ENCODE measurements around the gene SUCLG2.

SUCLG2 gene, protein sequence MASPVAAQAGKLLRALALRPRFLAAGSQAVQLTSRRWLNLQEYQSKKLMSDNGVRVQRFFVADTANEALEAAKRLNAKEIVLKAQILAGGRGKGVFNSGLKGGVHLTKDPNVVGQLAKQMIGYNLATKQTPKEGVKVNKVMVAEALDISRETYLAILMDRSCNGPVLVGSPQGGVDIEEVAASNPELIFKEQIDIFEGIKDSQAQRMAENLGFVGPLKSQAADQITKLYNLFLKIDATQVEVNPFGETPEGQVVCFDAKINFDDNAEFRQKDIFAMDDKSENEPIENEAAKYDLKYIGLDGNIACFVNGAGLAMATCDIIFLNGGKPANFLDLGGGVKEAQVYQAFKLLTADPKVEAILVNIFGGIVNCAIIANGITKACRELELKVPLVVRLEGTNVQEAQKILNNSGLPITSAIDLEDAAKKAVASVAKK

DNA sequence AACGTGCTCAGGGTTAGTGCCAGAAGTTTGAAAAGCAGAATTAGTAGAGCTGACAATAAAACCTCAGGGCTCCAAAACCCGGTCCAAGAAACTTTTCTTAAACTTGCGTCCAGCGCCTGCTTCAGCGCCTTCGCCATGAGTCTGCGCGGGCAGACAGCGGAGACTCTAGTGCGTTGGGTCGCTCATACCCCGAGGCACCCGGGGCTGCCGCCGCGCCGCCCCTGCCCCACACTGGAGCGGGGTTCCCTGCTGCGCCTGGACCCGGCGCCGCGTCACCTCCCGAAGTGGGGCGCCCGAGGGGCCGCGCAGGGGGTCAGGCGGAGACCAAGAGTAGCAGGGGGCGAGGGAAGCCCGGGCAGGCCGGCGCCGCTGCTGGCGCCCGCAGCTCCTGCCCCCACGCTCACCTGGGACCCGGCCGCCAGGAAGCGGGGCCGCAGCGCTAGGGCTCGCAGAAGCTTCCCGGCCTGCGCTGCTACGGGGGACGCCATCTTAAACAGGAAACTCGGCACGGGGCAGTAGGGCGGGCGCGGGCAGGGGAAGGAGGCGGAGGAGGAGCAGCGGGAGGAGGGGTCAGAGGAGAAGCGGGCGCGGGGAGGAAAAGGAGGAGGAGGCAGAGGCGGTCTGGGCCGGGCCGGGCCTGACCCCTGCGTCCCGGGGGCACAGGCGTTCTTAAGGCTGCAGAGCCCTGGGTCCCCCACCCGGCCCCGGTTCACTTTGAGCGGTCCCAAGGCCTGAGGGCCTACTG, at the start of gene SUCLG2:
Gene SUCLG2, minus strand, starts transcription at position 514 of the 745 bp plus-strand sequence. Its CDS starts 26 bp downstream, at position 488.
- Mint-ChIP-seq H3K9me3 (peaks cover 33% of the 10 kb centered on the region), H3K27me3 (ENCODE audit: low read depth) (peaks cover 13% of the 10 kb centered on the region), H3K36me3 (ENCODE audit: low read depth) (peaks cover 41% of the 10 kb centered on the region), H3K4me1 (ENCODE audit: low read depth) (peaks cover 50% of the 10 kb centered on the region), H3K4me3 (peak within 1 kb of the TSS; percentile 74), H3K27ac (peak within 1 kb of the TSS; percentile 88)

DNA sequence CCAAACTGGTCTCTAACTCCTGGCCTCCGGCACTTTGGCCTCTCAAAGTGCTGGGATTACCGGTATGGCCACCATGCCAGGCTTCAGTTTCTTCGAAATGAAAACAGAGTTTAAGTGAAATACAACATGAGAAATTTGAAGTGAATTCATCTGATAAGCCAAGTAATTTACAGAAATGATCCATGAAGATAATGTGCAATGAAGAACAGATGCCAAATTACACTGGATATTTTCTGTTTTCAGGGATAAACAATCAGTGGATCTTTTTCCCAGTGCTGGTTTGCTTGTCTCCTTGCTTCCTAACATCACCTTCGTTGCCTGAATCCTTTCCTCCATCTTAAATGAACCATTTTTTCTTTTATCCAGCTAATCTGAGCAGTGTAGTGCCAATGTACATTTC, 46.2 kb upstream of the SUCLG2 start:
- Mint-ChIP-seq H3K27ac (no peak overlapping the region), H3K9me3 (no peaks in the 10 kb centered on the region), H3K27me3 (ENCODE audit: low read depth) (no peaks in the 10 kb centered on the region), H3K4me3 (no peak overlapping the region), H3K4me1 (ENCODE audit: low read depth) (no peaks in the 10 kb centered on the region), H3K36me3 (ENCODE audit: low read depth) (no peaks in the 10 kb centered on the region)

DNA sequence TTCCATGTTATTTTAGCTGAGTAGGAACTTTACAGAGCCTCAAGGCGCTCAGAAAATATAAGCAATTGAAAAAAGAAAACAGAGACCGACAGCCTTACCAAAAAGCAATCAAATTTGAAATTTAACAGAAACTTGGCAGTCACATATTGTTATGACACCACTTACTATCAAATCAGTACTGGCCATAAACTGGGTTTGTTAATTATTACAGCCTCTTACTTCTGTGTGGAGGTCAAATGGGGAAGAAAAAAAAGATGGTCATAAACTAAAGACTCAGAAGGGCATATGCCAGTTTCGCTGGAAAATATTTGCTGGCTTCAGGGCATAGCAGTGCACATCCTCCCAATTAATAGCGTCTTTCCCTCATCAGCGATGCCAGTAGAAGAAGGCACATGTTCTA, 45.5 kb upstream of the SUCLG2 start:
- H3K36me3 Mint-ChIP-seq (ENCODE audit: low read depth), result no peaks in the 10 kb centered on the region
- no peaks in the 10 kb centered on the region for H3K4me1 Mint-ChIP-seq (ENCODE audit: low read depth)
- no peak overlapping the region for H3K27ac Mint-ChIP-seq
- no peaks in the 10 kb centered on the region for H3K9me3 Mint-ChIP-seq
- no peaks in the 10 kb centered on the region for H3K27me3 Mint-ChIP-seq (ENCODE audit: low read depth)
- no peak overlapping the region for H3K4me3 Mint-ChIP-seq

DNA sequence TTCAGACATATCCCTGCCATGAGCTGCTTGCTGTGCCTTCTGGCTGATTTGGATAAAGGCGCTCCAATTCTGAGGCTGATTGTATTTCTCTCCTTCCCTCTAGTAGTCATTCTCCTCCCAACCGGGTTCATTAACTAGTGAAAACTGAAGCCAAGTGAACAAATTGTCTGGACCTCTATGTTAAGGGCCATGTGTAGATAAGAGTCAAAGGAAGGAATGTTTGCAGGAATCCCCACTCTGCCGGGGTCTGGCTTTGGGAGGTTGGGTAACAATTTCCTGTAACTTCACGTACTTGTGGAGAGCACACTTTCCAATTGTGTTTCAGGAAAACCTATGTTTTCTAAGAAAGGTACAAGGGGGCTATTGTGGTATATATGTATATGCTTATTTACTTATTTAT, 38.2 kb upstream of the SUCLG2 start:
- H3K27me3 Mint-ChIP-seq (ENCODE audit: low read depth), result peaks cover 7% of the 10 kb centered on the region
- H3K27ac Mint-ChIP-seq, result no peak overlapping the region
- no peak overlapping the region for H3K4me3 Mint-ChIP-seq

DNA sequence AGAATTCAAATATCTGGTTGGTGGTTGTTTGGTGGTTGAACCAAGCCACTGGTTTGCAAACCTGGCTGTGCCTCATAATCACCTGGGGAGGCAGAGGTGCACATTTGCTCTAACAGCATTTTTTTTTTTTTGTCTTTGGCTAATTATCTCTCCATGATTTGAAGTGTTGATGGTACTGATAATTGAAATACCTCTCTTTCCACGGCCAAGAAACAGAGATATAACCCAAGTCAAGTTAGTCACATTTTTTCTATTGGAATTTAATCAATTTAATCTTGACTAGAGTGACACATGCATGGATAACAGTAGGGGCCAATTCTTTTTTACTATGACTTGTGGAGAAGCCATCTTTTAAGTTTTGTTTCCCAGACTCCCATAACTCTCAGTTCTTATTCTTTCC, 37.5 kb upstream of the SUCLG2 start:
- Mint-ChIP-seq H3K27ac (no peak overlapping the region), H3K36me3 (ENCODE audit: low read depth) (peaks cover 3% of the 10 kb centered on the region), H3K27me3 (ENCODE audit: low read depth) (peaks cover 7% of the 10 kb centered on the region), H3K4me3 (no peak overlapping the region), H3K4me1 (ENCODE audit: low read depth) (no peaks in the 10 kb centered on the region), H3K9me3 (peaks cover 8% of the 10 kb centered on the region)

More for the DNA sequence above, 38.2 kb upstream of the SUCLG2 start:
- Mint-ChIP-seq H3K4me1 (ENCODE audit: low read depth) (no peaks in the 10 kb centered on the region), H3K36me3 (ENCODE audit: low read depth) (peaks cover 3% of the 10 kb centered on the region), H3K9me3 (peaks cover 8% of the 10 kb centered on the region)

DNA sequence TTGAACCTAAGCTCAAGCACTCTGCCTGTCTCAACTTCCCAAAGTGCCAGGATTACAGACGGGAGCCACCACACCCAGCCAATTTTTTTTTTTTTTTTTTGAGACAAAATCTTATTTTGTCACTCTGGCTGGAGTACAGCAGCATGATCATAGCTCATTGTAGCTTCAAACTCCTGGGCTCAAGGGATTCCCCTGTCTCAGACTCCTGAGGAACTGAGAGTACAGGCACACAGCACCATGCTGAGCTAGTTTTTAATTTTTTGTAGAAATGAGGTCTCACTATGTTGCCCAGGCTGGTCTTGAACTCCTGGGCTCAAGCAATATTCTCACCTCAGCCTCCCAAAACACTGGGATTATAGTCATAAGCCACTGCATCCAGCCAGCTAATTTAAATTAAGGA, 36.8 kb upstream of the SUCLG2 start:
- Mint-ChIP-seq H3K4me1 (ENCODE audit: low read depth) (peaks cover 1% of the 10 kb centered on the region), H3K27me3 (ENCODE audit: low read depth) (peaks cover 7% of the 10 kb centered on the region), H3K27ac (no peak overlapping the region), H3K9me3 (peaks cover 13% of the 10 kb centered on the region), H3K36me3 (ENCODE audit: low read depth) (peaks cover 4% of the 10 kb centered on the region), H3K4me3 (no peak overlapping the region)

DNA sequence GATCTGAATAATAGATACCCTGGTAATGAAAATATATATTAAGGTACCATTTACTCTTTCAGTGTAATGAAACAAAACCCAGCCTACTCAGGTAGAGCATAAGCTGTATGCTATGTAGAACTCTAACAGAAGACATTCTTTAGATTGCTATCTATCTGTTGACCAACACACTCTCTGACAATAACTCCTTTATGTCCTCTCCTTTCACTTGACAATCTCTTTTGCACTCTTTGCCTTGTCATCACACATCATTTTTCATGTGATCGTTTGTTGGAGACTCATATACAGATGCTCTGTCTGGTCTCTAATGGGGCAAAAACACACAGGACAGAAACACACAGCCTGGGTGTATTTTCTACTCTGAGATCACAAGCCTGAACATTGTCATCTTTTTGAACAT, 35.4 kb upstream of the SUCLG2 start:
- Mint-ChIP-seq H3K27me3 (ENCODE audit: low read depth) (peaks cover 7% of the 10 kb centered on the region), H3K4me1 (ENCODE audit: low read depth) (peaks cover 9% of the 10 kb centered on the region)

DNA sequence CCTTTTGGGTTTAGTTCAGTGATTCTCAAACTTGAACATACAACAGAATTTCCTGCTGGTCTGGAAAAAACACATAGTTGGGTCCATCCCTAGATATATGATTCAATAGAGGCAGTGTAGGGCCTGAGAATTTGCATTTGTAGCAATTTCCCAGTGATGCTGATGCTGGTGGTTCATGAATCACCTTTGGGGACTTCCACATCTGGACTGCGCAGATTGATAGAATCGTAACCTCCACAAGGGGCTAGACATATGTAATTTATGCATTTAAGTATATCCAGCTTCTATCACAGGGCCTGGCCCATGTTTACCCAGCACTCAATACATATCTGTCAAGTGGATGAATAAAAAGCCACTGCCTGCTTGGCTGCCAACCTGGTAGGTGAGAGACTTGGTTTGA, 33.8 kb upstream of the SUCLG2 start:
- Mint-ChIP-seq H3K4me3 (no peak overlapping the region), H3K27me3 (ENCODE audit: low read depth) (peaks cover 3% of the 10 kb centered on the region), H3K9me3 (peaks cover 13% of the 10 kb centered on the region), H3K27ac (no peak overlapping the region), H3K36me3 (ENCODE audit: low read depth) (peaks cover 18% of the 10 kb centered on the region), H3K4me1 (ENCODE audit: low read depth) (peaks cover 17% of the 10 kb centered on the region)

More for the DNA sequence above, 35.4 kb upstream of the SUCLG2 start:
- Mint-ChIP-seq H3K27ac (no peak overlapping the region), H3K9me3 (peaks cover 13% of the 10 kb centered on the region), H3K4me3 (no peak overlapping the region), H3K36me3 (ENCODE audit: low read depth) (peaks cover 10% of the 10 kb centered on the region)

DNA sequence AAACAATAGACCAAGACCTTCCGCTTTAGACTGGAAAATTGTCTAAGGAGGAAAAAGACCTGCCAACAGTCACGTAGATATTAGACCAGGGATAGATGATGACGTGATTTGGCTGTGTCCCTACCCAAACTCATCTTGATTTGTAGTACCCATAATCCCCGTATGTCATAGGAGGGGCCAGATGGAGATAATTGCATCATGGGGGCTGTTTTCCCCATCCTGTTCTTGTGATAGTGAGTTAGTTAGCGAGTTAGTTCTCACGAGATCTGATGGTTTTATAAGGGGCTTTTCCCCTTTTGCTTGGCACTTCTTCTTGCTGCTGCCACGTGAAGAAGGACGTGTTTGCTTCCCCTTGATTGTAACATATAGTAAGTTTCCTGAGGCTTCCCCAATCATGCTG, 31.7 kb upstream of the SUCLG2 start:
- H3K36me3 Mint-ChIP-seq (ENCODE audit: low read depth), result peaks cover 18% of the 10 kb centered on the region
- no peak overlapping the region for H3K4me3 Mint-ChIP-seq
- peaks cover 13% of the 10 kb centered on the region for H3K9me3 Mint-ChIP-seq
- peaks cover 3% of the 10 kb centered on the region for H3K27me3 Mint-ChIP-seq (ENCODE audit: low read depth)
- H3K27ac Mint-ChIP-seq, result peak overlapping the region; percentile 52
- peaks cover 19% of the 10 kb centered on the region for H3K4me1 Mint-ChIP-seq (ENCODE audit: low read depth)

DNA sequence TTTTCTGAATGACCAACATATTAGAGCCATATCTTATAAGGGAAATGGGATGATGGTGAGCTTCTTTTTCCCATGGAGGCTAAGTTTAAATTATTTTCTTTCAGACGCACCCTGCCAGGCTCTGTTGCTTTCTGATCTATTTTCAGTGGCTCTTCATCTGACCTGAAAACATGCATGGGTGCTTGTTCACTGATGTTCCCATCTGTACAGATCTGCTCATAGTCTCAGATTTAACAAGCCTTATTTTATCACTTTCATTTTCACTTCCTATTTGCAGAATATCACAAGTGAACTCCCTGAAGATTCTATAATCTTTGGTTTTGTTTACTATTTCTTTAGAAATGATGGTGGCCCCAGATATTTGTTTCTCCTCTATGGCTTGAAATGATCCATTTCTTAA, 31.1 kb upstream of the SUCLG2 start:
- peak overlapping the region; percentile 52 for H3K27ac Mint-ChIP-seq
- peaks cover 19% of the 10 kb centered on the region for H3K4me1 Mint-ChIP-seq (ENCODE audit: low read depth)
- peaks cover 10% of the 10 kb centered on the region for H3K9me3 Mint-ChIP-seq
- peaks cover 18% of the 10 kb centered on the region for H3K36me3 Mint-ChIP-seq (ENCODE audit: low read depth)
- H3K27me3 Mint-ChIP-seq (ENCODE audit: low read depth), result peaks cover 3% of the 10 kb centered on the region
- peak overlapping the region; percentile 32 for H3K4me3 Mint-ChIP-seq

DNA sequence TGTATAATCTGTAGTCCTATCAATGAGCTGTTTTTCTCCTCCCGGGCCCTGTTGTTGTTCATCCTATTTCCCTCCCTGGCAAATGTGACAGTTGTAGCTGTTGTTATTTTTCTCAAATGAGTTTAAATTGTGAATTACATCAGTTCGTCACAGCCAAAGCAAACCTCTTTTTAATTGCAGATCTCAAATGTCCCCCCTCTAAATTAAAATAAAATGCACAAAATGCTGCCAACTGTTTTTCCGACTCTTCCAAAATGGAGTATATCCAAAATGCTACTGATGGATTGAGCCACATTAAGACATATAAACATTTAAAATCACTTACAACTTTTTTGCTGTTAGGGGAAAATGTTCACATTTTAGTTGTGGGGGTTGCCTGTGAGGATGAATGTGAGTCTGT, 29.8 kb upstream of the SUCLG2 start:
- no peak overlapping the region for H3K4me3 Mint-ChIP-seq
- H3K9me3 Mint-ChIP-seq, result peaks cover 5% of the 10 kb centered on the region
- peaks cover 16% of the 10 kb centered on the region for H3K36me3 Mint-ChIP-seq (ENCODE audit: low read depth)
- H3K27ac Mint-ChIP-seq, result no peak overlapping the region
- H3K4me1 Mint-ChIP-seq (ENCODE audit: low read depth), result peaks cover 19% of the 10 kb centered on the region
- no peaks in the 10 kb centered on the region for H3K27me3 Mint-ChIP-seq (ENCODE audit: low read depth)

DNA sequence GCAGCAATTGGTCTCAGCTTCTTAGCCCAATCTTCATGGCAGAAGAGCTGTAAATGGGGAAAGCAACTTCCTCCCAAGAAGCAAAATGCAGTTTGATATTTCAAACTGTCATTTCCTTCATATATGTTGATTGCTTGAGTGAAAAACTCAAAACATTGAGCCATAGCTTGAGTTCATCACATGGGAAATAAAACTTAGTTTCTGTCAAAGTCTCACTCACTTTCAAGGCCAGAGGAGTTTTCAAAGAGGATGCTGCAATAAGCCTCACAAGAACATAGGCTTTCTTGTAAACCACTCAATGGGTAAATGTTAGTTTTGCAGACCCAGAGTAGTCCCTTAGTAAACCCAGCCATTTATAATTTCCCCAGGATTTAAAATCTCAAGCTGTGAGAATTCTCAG, 29.1 kb upstream of the SUCLG2 start:
- no peak overlapping the region for H3K27ac Mint-ChIP-seq
- H3K4me3 Mint-ChIP-seq, result no peak overlapping the region
- peaks cover 5% of the 10 kb centered on the region for H3K9me3 Mint-ChIP-seq
- H3K27me3 Mint-ChIP-seq (ENCODE audit: low read depth), result no peaks in the 10 kb centered on the region
- H3K36me3 Mint-ChIP-seq (ENCODE audit: low read depth), result peaks cover 16% of the 10 kb centered on the region
- H3K4me1 Mint-ChIP-seq (ENCODE audit: low read depth), result peaks cover 24% of the 10 kb centered on the region

DNA sequence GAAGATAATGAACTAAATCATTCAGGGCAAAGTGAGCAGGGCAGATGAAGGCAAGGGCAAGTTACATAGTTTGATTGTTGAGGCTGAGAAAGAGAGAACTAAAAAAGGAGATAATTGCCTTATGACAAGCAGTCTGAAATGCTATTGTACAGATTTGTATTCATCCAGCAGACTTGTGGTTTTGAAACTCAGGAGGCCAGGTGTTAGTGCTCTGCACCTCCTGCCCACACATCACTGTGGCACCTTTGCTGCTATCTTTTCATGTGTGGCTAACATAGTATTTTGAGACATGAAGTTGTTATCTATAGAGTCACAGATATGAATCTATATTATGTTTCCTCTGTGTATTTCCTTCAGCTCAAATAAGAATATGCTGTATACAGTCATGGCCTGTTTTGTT, 24.3 kb upstream of the SUCLG2 start:
- H3K9me3 Mint-ChIP-seq, result peaks cover 10% of the 10 kb centered on the region
- H3K27me3 Mint-ChIP-seq (ENCODE audit: low read depth), result no peaks in the 10 kb centered on the region
- peaks cover 10% of the 10 kb centered on the region for H3K36me3 Mint-ChIP-seq (ENCODE audit: low read depth)
- H3K27ac Mint-ChIP-seq, result peak overlapping the region; percentile 39
- H3K4me1 Mint-ChIP-seq (ENCODE audit: low read depth), result peaks cover 17% of the 10 kb centered on the region
- H3K4me3 Mint-ChIP-seq, result no peak overlapping the region

DNA sequence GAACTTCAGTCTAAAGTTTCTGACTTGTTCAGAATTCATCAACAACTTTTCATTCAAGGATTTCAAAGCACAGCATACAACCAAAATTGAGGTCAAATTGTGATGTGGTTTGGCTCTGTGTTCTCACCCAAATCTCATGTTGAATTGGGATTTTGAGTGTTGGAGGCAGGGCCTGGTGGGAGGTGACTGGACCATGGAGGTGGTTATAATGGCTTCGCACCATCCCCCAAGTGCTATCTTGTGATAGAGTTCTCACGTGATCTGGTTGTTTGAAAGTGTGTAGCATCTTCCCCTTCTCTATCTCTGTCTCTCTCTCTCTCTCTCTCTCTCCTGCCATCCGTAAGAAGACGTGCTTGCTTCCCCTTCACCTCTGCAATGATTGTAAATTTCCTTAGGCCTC, 19.6 kb upstream of the SUCLG2 start:
- H3K27me3 Mint-ChIP-seq (ENCODE audit: low read depth), result no peaks in the 10 kb centered on the region
- peaks cover 6% of the 10 kb centered on the region for H3K36me3 Mint-ChIP-seq (ENCODE audit: low read depth)
- H3K4me3 Mint-ChIP-seq, result no peak overlapping the region
- peaks cover 10% of the 10 kb centered on the region for H3K9me3 Mint-ChIP-seq
- H3K27ac Mint-ChIP-seq, result no peak overlapping the region
- peaks cover 11% of the 10 kb centered on the region for H3K4me1 Mint-ChIP-seq (ENCODE audit: low read depth)

DNA sequence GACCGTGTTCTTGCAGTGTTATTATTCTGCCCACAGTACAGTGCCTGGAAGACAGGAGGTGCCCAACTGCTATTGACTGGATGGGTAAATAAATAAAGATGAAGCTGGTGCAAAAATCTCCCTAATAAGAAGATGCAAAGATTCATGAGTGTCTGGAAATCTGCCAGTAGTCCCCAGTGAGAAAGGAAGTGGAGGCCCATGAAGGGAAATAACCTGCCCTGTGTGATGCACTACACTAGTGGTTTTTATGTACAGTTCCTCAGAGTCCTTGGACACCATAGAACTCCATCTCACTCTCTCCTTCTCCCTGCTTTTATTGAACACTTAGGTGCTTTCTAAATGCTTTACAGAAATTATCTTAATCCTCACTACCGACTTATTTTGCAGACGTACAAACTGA, 8.3 kb upstream of the SUCLG2 start:
- Mint-ChIP-seq H3K36me3 (ENCODE audit: low read depth) (peaks cover 18% of the 10 kb centered on the region), H3K4me3 (no peak overlapping the region), H3K9me3 (peaks cover 28% of the 10 kb centered on the region), H3K27ac (no peak overlapping the region), H3K27me3 (ENCODE audit: low read depth) (peaks cover 11% of the 10 kb centered on the region), H3K4me1 (ENCODE audit: low read depth) (peaks cover 19% of the 10 kb centered on the region)
